Upper lobe of left lung (tissue), 4 donors: ENCODE results near the gene TMEM135.

ENCODE experiments used
- CTCF ChIP-seq, 6 experiments: fragments of 450-650 bp in 4 of 6; fragments of 200-600 bp in 2 of 6; sonication (generic) in 2 of 6; IDR thresholded peaks; one replicate each; pipeline ENCODE4 v1.5.1; 2016 to 2019; ENCODE audit warnings: antibody characterized with exemption in 6 of 6
- POLR2A ChIP-seq, 4 donors: fragments of 450-650 bp; IDR thresholded peaks; one replicate each; pipeline ENCODE4 v1.5.1; 2016 to 2017; ENCODE audit warnings: antibody characterized with exemption in 4 of 4, mild to moderate bottlenecking in 2 of 4

GRCh38 chr11:87139475-87139874 lies 101.7 kb downstream of the TMEM135 start:
- TF ChIP-seq CTCF (IDR thresholded peaks at IDR 0.05) (no peak), POLR2A (IDR thresholded peaks at IDR 0.05) (no peak)
